DMS79 (cell line): ENCODE data around the gene PDXP.
"Not testable (repeated sequence)": the region's sequence is repeated elsewhere in the genome, so short reads cannot be mapped to it uniquely, and the experiment has no call there.

ENCODE experiments used
- DNase-seq: peaks from one replicate; lab custom pipeline; 2025; lab: John Stamatoyannopoulos, UW

PDXP gene

GRCh38 chr22:37647928-37648327 lies 10.6 kb upstream of the PDXP start:
- DNase-seq = no peak

- no peak for DNase-seq
Measured at GRCh38 chr22:37650463-37651136, 7.9 kb upstream of the PDXP start.

GRCh38 chr22:37654563-37655251 lies 3.8 kb upstream of the PDXP start:
- DNase-seq = no peak

GRCh38 chr22:37655252-37655563 lies 3.3 kb upstream of the PDXP start:
- no peak for DNase-seq

GRCh38 chr22:37656583-37656982 lies 1.9 kb upstream of the PDXP start:
- DNase-seq = not testable (repeated sequence)

GRCh38 chr22:37657590-37658132 lies 862 bp upstream of the PDXP start:
- no peak for DNase-seq

GRCh38 chr22:37659066-37659896 lies 758 bp downstream of the PDXP start:
- no peak for DNase-seq

GRCh38 chr22:37659897-37660708 lies 1.6 kb downstream of the PDXP start:
- DNase-seq = no peak

GRCh38 chr22:37660709-37661045 lies 2.2 kb downstream of the PDXP start:
- no peak for DNase-seq

- DNase-seq = peak; percentile 32
Measured at GRCh38 chr22:37661160-37661924, 2.8 kb downstream of the PDXP start.

GRCh38 chr22:37662039-37662438 lies 3.5 kb downstream of the PDXP start:
- no peak for DNase-seq

- DNase-seq = no peak
Measured at GRCh38 chr22:37663521-37664140, 5.1 kb downstream of the PDXP start.

GRCh38 chr22:37664249-37665101 lies 6.0 kb downstream of the PDXP start:
- DNase-seq = no peak

- DNase-seq = no peak
Measured at GRCh38 chr22:37665487-37665886, 7.0 kb downstream of the PDXP start.

GRCh38 chr22:37669586-37669985 lies 11.1 kb downstream of the PDXP start:
- DNase-seq = no peak

- DNase-seq = no peak
Measured at GRCh38 chr22:37672206-37672919, 13.8 kb downstream of the PDXP start.

GRCh38 chr22:37672920-37673455 lies 14.5 kb downstream of the PDXP start:
- DNase-seq = no peak

- no peak for DNase-seq
Measured at GRCh38 chr22:37674248-37674647, 15.7 kb downstream of the PDXP start.
